Suprapubic skin (tissue), 4 donors: ENCODE results near the gene PI4KB. TPM values are rescaled to one million over a fixed set of nuclear protein-coding genes. Genes with fewer than 3 reads are reported as not detected.

ENCODE experiments used
- DNase-seq, 2 donors: peaks; one replicate each; pipeline ENCODE4 v3.0.0-alpha.2; 2019; ENCODE audit warnings: low spot score in 2 of 2
- H3K27ac ChIP-seq: fragments of 200-600 bp; sonication (generic); one replicate; pipeline ENCODE4 v1.5.1; 2019
- H3K27me3 ChIP-seq: fragments of 200-600 bp; sonication (generic); one replicate; pipeline ENCODE4 v1.5.1; 2019
- H3K36me3 ChIP-seq: fragments of 200-600 bp; sonication (generic); one replicate; pipeline ENCODE4 v1.5.1; 2019
- H3K4me1 ChIP-seq: fragments of 200-600 bp; sonication (generic); one replicate; pipeline ENCODE4 v1.5.1; 2019
- H3K4me3 ChIP-seq: fragments of 200-600 bp; sonication (generic); one replicate; pipeline ENCODE4 v1.5.1; 2019; ENCODE audit warnings: mild to moderate bottlenecking
- H3K9me3 ChIP-seq: fragments of 200-600 bp; sonication (generic); one replicate; pipeline ENCODE4 v1.5.1; 2019
- CTCF ChIP-seq, 2 donors: fragments of 200-600 bp in 1 of 2; fragments of 450-650 bp in 1 of 2; sonication (generic) in 1 of 2; IDR thresholded peaks; one replicate each; pipeline ENCODE4 v1.5.1; 2016 to 2019; ENCODE audit warnings: antibody characterized with exemption in 2 of 2, mild to moderate bottlenecking in 1 of 2, moderate library complexity in 1 of 2
- EP300 ChIP-seq: sonication (generic); formaldehyde crosslinking; IDR thresholded peaks from one replicate; pipeline ENCODE4 v1.6.1; 2017; ENCODE audit warnings: antibody characterized with exemption
- POLR2A ChIP-seq, 2 donors: fragments of 450-650 bp; IDR thresholded peaks; one replicate each; pipeline ENCODE4 v1.6.1; 2017; ENCODE audit warnings: antibody characterized with exemption in 2 of 2, mild to moderate bottlenecking in 2 of 2, moderate library complexity in 2 of 2
- POLR2AphosphoS5 ChIP-seq, 3 donors: sonication (generic); formaldehyde crosslinking; IDR thresholded peaks; one replicate each; pipeline ENCODE4 v1.6.1; 2017; ENCODE audit warnings: antibody characterized with exemption in 3 of 3
- WGBS: methylation state at CpG from one replicate; pipeline ENCODE4 v1.1.5; 2018; 5-methylcytosine and 5-hydroxymethylcytosine counted together
- total RNA-seq, 4 donors: library from RNA; depleted of rRNA; stranded (reverse); fragments of >200 nt; gene quantifications; one replicate each; pipeline ENCODE4 v1.1.0, GENCODE V29; 2016

PI4KB gene
- total RNA-seq, 4 donors from 2014 or later, result 50.0 to 102 (median 60.3) TPM

- TF ChIP-seq EP300 (no peak), POLR2AphosphoS5 (IDR thresholded peaks at IDR 0.05) (no peak), CTCF (IDR thresholded peaks at IDR 0.05) (no peak), POLR2A (IDR thresholded peaks at IDR 0.05) (no peak)
- no peaks in the 10 kb centered on the region for H3K9me3 ChIP-seq
- H3K27me3 ChIP-seq, result no peaks in the 10 kb centered on the region
- H3K36me3 ChIP-seq, result peaks cover under 1% of the 10 kb centered on the region
- H3K4me1 ChIP-seq, result peaks cover 8% of the 10 kb centered on the region
- H3K27ac ChIP-seq, result no peak overlapping the region
- no peak overlapping the region for H3K4me3 ChIP-seq
- WGBS, result 92% methylated on average over 3 of the region's 3 CpGs
- no peak for DNase-seq
These were observed 9.3 kb upstream of the PI4KB start for GRCh38 chr1:151336556-151336955.

- 90% methylated on average over 5 of the region's 5 CpGs for WGBS
- H3K27me3 ChIP-seq, result no peaks in the 10 kb centered on the region
- no peak for TF ChIP-seq EP300
- no peak for TF ChIP-seq POLR2AphosphoS5 (IDR thresholded peaks at IDR 0.05)
- TF ChIP-seq CTCF (IDR thresholded peaks at IDR 0.05), result no peak
- TF ChIP-seq POLR2A (IDR thresholded peaks at IDR 0.05), result no peak
- no peaks in the 10 kb centered on the region for H3K4me1 ChIP-seq
- no peak overlapping the region for H3K27ac ChIP-seq
- H3K9me3 ChIP-seq, result no peaks in the 10 kb centered on the region
- H3K4me3 ChIP-seq, result no peak overlapping the region
- no peaks in the 10 kb centered on the region for H3K36me3 ChIP-seq
- no peak for DNase-seq
These were observed 7.6 kb upstream of the PI4KB start for GRCh38 chr1:151334822-151335221.

- Histone ChIP-seq H3K9me3 (no peaks in the 10 kb centered on the region), H3K27me3 (no peaks in the 10 kb centered on the region), H3K27ac (peak overlapping the region; percentile 97), H3K4me1 (peaks cover 38% of the 10 kb centered on the region), H3K36me3 (peaks cover 9% of the 10 kb centered on the region), H3K4me3 (peak overlapping the region; percentile 86)
- WGBS, result 25% methylated on average over 15 of the region's 34 CpGs
- DNase-seq, result no peak
- TF ChIP-seq POLR2A (IDR thresholded peaks at IDR 0.05), result no peak
- TF ChIP-seq POLR2AphosphoS5 (IDR thresholded peaks at IDR 0.05), result no peak
- no peak for TF ChIP-seq CTCF (IDR thresholded peaks at IDR 0.05)
- TF ChIP-seq EP300, result no peak
These were observed 873 bp upstream of the PI4KB start for GRCh38 chr1:151327903-151328674.

- peak in 1 of 2 donors; percentile 83 for DNase-seq
- WGBS, result under 1% methylated on average over 12 of the region's 12 CpGs
- Histone ChIP-seq H3K27ac (peak overlapping the region; percentile 97), H3K9me3 (no peaks in the 10 kb centered on the region), H3K27me3 (no peaks in the 10 kb centered on the region), H3K36me3 (peaks cover 16% of the 10 kb centered on the region), H3K4me3 (peak overlapping the region; percentile 86), H3K4me1 (peaks cover 42% of the 10 kb centered on the region)
- TF ChIP-seq CTCF (IDR thresholded peaks at IDR 0.05), result no peak
- TF ChIP-seq POLR2AphosphoS5 (IDR thresholded peaks at IDR 0.05), result no peak
- TF ChIP-seq POLR2A (IDR thresholded peaks at IDR 0.05), result no peak
- TF ChIP-seq EP300, result no peak
These were observed 495 bp downstream of the PI4KB start for GRCh38 chr1:151326619-151327222.
